VCaP (cell line): Measurements from ENCODE around the gene SLC35D1.
A peak's percentile ranks its signal among the peaks of the same experiment; 100 is the strongest.

ENCODE experiments used
- H3K27ac ChIP-seq: fragments of 450-650 bp; 2 replicates; pipeline ENCODE4 v1.5.1; 2017
- CTCF ChIP-seq: fragments of 450-650 bp; conservative IDR thresholded peaks from 2 replicates; pipeline ENCODE4 v1.5.1; 2017; ENCODE audit warnings: mild to moderate bottlenecking, moderate library complexity

SLC35D1 gene

GRCh38 chr1:67020765-67021164 is 33.2 kb downstream of the SLC35D1 start:
- no peak for TF ChIP-seq CTCF
- peak overlapping the region; percentile 16; the same call in 1 of the 2 replicates for H3K27ac ChIP-seq

- TF ChIP-seq CTCF: no peak
- peak overlapping the region; percentile 16; the same call in 1 of the 2 replicates for H3K27ac ChIP-seq
Measured at GRCh38 chr1:67020304-67020703, 33.6 kb downstream of the SLC35D1 start.

GRCh38 chr1:67019600-67020136 is 34.3 kb downstream of the SLC35D1 start:
- H3K27ac ChIP-seq: no peak overlapping the region
- TF ChIP-seq CTCF: no peak

GRCh38 chr1:67019121-67019520 is 34.8 kb downstream of the SLC35D1 start:
- no peak overlapping the region for H3K27ac ChIP-seq
- no peak for TF ChIP-seq CTCF

- TF ChIP-seq CTCF: no peak
- H3K27ac ChIP-seq: no peak overlapping the region
Measured at GRCh38 chr1:67018574-67018973, 35.4 kb downstream of the SLC35D1 start.

GRCh38 chr1:67013573-67013972 is 40.4 kb downstream of the SLC35D1 start:
- no peak overlapping the region for H3K27ac ChIP-seq
- TF ChIP-seq CTCF: no peak

- TF ChIP-seq CTCF: no peak
- no peak overlapping the region for H3K27ac ChIP-seq
Measured at GRCh38 chr1:67009792-67010191, 44.2 kb downstream of the SLC35D1 start.
